Vagina (tissue), 2 donors: ENCODE measurements around the gene TDP2. TPM values are rescaled to one million over a fixed set of nuclear protein-coding genes. Genes with fewer than 3 reads are reported as not detected.
"Not testable (repeated sequence)": the region's sequence is repeated elsewhere in the genome, so short reads cannot be mapped to it uniquely, and the experiment has no call there.

ENCODE experiments used
- DNase-seq, 2 donors: peaks; one replicate each; pipeline ENCODE4 v3.0.0-alpha.2; 2017; ENCODE audit errors: extremely low spot score in 2 of 2
- H3K27ac ChIP-seq: fragments of 200-600 bp; sonication (generic); one replicate; pipeline ENCODE4 v1.5.1; 2019
- H3K27me3 ChIP-seq: fragments of 200-600 bp; sonication (generic); one replicate; pipeline ENCODE4 v1.5.1; 2019
- H3K36me3 ChIP-seq, 2 donors: fragments of 200-600 bp; sonication (generic); one replicate each; pipeline ENCODE4 v1.5.1; 2017 to 2019
- H3K4me1 ChIP-seq: fragments of 200-600 bp; sonication (generic); one replicate; pipeline ENCODE4 v1.5.1; 2019
- H3K4me3 ChIP-seq, 2 donors: fragments of 200-600 bp; sonication (generic); 1 replicate in 1 of 2; 2 replicates in 1 of 2; pipeline ENCODE4 v1.5.1; 2016 to 2019
- H3K9me3 ChIP-seq: fragments of 200-600 bp; sonication (generic); one replicate; pipeline ENCODE4 v1.5.1; 2019
- POLR2A ChIP-seq, 2 donors: fragments of 450-650 bp; IDR thresholded peaks; one replicate each; pipeline ENCODE4 v1.6.1; 2017; ENCODE audit warnings: antibody characterized with exemption in 2 of 2, mild to moderate bottlenecking in 2 of 2, moderate library complexity in 2 of 2
- POLR2AphosphoS5 ChIP-seq, 2 donors: sonication (generic); formaldehyde crosslinking; IDR thresholded peaks; one replicate each; pipeline ENCODE4 v1.9.0; 2017; ENCODE audit warnings: antibody characterized with exemption in 2 of 2, mild to moderate bottlenecking in 2 of 2, low read depth in 1 of 2; ENCODE audit not compliant: insufficient read depth in 1 of 2
- intact Hi-C: fragments of 100-400 bp; cut with DNase I; formaldehyde crosslinking; loops from one replicate; pipeline ENCODE4 v1.15.1; 2023
- total RNA-seq: library from RNA; depleted of rRNA; stranded (reverse); fragments of >200 nt; gene quantifications from one replicate; pipeline ENCODE4 v1.2.3, GENCODE V29; 2016
- TF ChIP-seq, protein P1 (sequence below), 3 experiments: fragments of 450-650 bp in 2 of 3; fragments of 200-600 bp in 1 of 3; sonication (generic) in 1 of 3; IDR thresholded peaks; one replicate each; pipeline ENCODE4 v1.5.1; 2017 to 2019; ENCODE audit warnings: antibody characterized with exemption in 3 of 3, mild to moderate bottlenecking in 2 of 3, moderate library complexity in 2 of 3

The TDP2 gene
- total RNA-seq, 1 donor from 2014 or later: 28.7 TPM

DNA sequence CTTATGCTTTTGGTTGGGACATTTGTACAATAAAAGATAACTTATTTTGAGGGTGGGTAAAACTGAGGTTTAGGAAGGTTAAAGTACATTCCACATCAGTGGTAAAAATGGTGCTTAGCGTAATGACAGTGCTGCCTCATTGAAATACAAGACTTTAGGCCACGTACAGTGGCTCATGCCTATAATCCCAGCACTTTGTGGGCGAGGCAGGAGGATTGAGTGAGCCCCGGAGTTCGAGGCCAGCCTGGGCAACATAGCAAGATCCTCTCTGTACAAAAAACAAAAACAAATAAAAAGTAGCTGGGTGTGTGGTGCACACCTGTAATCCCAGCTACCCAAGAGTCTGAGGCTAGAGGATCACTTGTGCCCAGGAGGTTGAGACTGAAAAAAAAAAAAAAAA lies 18.4 kb downstream of the TDP2 start:
- no peak for DNase-seq
- TF ChIP-seq POLR2A (IDR thresholded peaks at IDR 0.05): no peak
- no peak for TF ChIP-seq POLR2AphosphoS5 (IDR thresholded peaks at IDR 0.05; ENCODE audit: insufficient read depth in 1 of 2, low read depth in 1 of 2)
- TF ChIP-seq, protein P1, sequence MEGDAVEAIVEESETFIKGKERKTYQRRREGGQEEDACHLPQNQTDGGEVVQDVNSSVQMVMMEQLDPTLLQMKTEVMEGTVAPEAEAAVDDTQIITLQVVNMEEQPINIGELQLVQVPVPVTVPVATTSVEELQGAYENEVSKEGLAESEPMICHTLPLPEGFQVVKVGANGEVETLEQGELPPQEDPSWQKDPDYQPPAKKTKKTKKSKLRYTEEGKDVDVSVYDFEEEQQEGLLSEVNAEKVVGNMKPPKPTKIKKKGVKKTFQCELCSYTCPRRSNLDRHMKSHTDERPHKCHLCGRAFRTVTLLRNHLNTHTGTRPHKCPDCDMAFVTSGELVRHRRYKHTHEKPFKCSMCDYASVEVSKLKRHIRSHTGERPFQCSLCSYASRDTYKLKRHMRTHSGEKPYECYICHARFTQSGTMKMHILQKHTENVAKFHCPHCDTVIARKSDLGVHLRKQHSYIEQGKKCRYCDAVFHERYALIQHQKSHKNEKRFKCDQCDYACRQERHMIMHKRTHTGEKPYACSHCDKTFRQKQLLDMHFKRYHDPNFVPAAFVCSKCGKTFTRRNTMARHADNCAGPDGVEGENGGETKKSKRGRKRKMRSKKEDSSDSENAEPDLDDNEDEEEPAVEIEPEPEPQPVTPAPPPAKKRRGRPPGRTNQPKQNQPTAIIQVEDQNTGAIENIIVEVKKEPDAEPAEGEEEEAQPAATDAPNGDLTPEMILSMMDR (IDR thresholded peaks at IDR 0.05): no peak
- Histone ChIP-seq H3K27ac (no peak overlapping the region), H3K4me3 (no peak overlapping the region), H3K4me1 (peaks cover 13% of the 10 kb centered on the region), H3K27me3 (no peaks in the 10 kb centered on the region), H3K36me3 (peaks cover 0 to 18% of the 10 kb centered on the region in 2 donors), H3K9me3 (no peaks in the 10 kb centered on the region)
- intact Hi-C loops: no loop called here

DNA sequence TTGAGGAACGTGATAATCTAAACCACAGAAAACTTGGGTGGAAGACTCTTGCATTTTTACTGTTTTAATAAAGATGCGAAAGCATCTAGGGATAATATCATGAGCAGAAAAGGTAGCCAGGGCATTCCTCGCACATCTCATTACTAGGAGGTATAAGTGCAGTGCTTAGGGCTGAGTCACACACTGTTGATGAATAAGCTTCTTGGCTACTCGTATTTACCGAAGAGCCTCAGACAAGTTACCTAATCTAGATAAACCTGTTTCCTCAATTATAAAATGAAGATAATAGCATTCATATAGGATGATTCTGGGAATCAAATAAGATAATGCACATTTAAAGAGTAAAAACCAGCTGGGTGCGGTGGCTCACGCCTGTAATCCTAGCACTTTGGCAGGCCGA lies 19.9 kb downstream of the TDP2 start:
- peaks cover 0 to 9% of the 10 kb centered on the region in 2 donors for H3K36me3 ChIP-seq
- H3K9me3 ChIP-seq: no peaks in the 10 kb centered on the region
- no peak overlapping the region for H3K27ac ChIP-seq
- TF ChIP-seq POLR2AphosphoS5 (IDR thresholded peaks at IDR 0.05; ENCODE audit: insufficient read depth in 1 of 2, low read depth in 1 of 2): peak in 1 of 2 donors; percentile 48
- TF ChIP-seq, protein P1 (IDR thresholded peaks at IDR 0.05): no peak
- intact Hi-C loops: no loop called here
- H3K4me3 ChIP-seq: peak overlapping the region in 1 of 2 donors; percentile 64
- peaks cover 13% of the 10 kb centered on the region for H3K4me1 ChIP-seq
- no peak for DNase-seq
- H3K27me3 ChIP-seq: no peaks in the 10 kb centered on the region

DNA sequence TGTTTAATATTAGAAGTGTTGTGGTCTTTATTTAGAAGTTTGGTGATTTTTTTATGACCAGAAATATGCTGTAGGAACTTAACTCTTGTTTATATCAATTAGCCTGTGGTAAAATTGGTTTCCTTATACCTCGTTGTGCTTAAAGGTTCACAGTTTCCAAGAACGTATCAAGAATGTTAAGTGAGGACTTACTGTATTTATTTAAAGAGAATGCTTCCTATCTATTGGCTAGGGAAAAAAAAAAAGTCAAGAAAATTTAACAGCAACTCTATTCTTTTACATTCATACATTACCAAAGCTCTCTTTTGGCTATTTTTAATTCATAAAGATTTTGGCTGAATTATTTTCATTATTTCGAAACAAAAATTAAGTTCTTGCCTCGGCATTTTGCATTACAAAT lies 22.3 kb downstream of the TDP2 start:
- no peaks in the 10 kb centered on the region for H3K9me3 ChIP-seq
- no peak for DNase-seq
- peaks cover 13% of the 10 kb centered on the region for H3K4me1 ChIP-seq
- H3K27me3 ChIP-seq: no peaks in the 10 kb centered on the region
- no peak overlapping the region for H3K27ac ChIP-seq
- H3K4me3 ChIP-seq: no peak overlapping the region
- intact Hi-C loops: no loop called here
- TF ChIP-seq, protein P1 (IDR thresholded peaks at IDR 0.05): no peak
- TF ChIP-seq POLR2A (IDR thresholded peaks at IDR 0.05): no peak
- TF ChIP-seq POLR2AphosphoS5 (IDR thresholded peaks at IDR 0.05; ENCODE audit: insufficient read depth in 1 of 2, low read depth in 1 of 2): no peak
- H3K36me3 ChIP-seq: no peaks in the 10 kb centered on the region

DNA sequence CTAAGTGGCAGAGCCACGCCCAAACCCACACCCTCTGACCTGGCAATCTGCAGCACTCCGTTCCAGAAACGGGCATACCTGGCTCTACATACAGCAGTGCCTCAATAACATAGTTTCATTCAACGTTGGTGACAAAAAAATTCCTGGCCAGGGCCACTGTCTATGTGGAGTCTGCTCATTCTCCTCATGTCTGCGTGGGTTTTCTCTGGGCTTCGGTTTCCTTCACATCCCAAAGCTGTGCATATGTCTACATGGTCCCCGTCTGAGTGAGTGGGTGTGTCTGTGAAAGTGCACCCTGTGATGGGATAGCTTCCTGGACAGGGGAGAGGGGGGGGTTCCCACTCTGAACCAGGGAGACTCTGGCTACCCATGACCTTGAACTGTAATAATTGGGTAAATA lies 22.8 kb downstream of the TDP2 start:
- intact Hi-C loops: no loop called here
- TF ChIP-seq, protein P1 (IDR thresholded peaks at IDR 0.05): no peak
- TF ChIP-seq POLR2A (IDR thresholded peaks at IDR 0.05): no peak
- no peak for TF ChIP-seq POLR2AphosphoS5 (IDR thresholded peaks at IDR 0.05; ENCODE audit: insufficient read depth in 1 of 2, low read depth in 1 of 2)
- no peaks in the 10 kb centered on the region for H3K27me3 ChIP-seq

DNA sequence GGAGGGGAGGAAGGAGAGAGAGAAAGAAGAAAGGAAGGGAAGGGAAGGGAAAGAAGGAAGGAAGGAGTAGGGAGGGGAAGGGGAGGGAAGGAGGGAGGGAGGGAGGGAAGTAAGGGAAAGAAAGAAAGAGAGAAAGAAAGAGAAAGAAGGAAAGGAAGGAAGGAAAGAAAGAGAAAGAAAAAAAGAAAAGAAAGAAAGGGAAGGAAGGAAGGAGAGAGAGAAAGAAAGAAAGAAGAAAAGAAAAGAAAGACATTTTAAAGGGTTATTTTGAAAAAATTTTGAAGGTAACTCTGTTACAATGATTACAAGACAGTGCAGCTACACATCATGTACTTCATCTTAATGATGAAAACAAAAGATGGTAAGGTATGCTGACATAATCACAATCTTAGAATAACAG lies 24.6 kb downstream of the TDP2 start:
- TF ChIP-seq, protein P1 (IDR thresholded peaks at IDR 0.05): no peak
- no peak for TF ChIP-seq POLR2A (IDR thresholded peaks at IDR 0.05)
- TF ChIP-seq POLR2AphosphoS5 (IDR thresholded peaks at IDR 0.05; ENCODE audit: insufficient read depth in 1 of 2, low read depth in 1 of 2): no peak
- DNase-seq: no peak
- H3K36me3 ChIP-seq: no peaks in the 10 kb centered on the region

More for the DNA sequence above, 22.8 kb downstream of the TDP2 start:
- no peak overlapping the region for H3K27ac ChIP-seq
- peaks cover 13% of the 10 kb centered on the region for H3K4me1 ChIP-seq
- no peak for DNase-seq
- H3K9me3 ChIP-seq: no peaks in the 10 kb centered on the region
- no peak overlapping the region for H3K4me3 ChIP-seq
- no peaks in the 10 kb centered on the region for H3K36me3 ChIP-seq

DNA sequence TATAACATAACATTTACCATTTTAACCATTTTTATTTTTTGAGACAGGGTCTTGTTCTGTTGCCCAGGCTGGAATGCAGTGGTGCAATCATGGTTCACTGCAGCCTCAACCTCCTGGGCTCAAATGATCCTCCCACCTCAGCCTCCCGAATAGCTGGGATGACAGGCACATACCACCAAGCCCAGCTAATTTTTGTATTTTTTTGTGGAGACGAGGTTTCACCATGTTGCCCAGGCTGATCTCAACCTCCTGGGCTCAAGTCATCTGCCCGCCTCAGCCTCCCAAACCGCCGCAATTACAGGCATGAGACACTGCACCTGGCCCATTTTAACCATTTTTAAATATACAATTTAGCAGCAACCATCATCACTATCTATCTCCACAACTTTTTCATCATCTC lies 26.1 kb downstream of the TDP2 start:
- H3K4me3 ChIP-seq, H3K27me3 ChIP-seq, H3K27ac ChIP-seq, H3K36me3 ChIP-seq, DNase-seq, intact Hi-C loops, H3K4me1 ChIP-seq, H3K9me3 ChIP-seq: not testable (repeated sequence)

More for the DNA sequence above, 24.6 kb downstream of the TDP2 start:
- H3K9me3 ChIP-seq: no peaks in the 10 kb centered on the region
- H3K27me3 ChIP-seq: no peaks in the 10 kb centered on the region
- H3K27ac ChIP-seq: no peak overlapping the region
- intact Hi-C loops: no loop called here
- H3K4me3 ChIP-seq: no peak overlapping the region
- peaks cover 13% of the 10 kb centered on the region for H3K4me1 ChIP-seq
